Neural cell (in vitro differentiated cells): ENCODE data around the gene LRP1. TPM values are rescaled to one million over a fixed set of nuclear protein-coding genes. Genes with fewer than 3 reads are reported as not detected.

Source experiments
- H2AFZ ChIP-seq: fragments of 200-600, 300-800 bp; sonication (generic), shearing (Covaris generic); 2 replicates; pipeline ENCODE4 v1.6.0; 2014; ENCODE audit warnings: low read depth, mild to moderate bottlenecking, antibody characterized with exemption, low read length, moderate library complexity
- H3F3A ChIP-seq: fragments of 200-600 bp; shearing (Covaris generic); 2 replicates; pipeline ENCODE4 v1.6.1; 2016; ENCODE audit warnings: mild to moderate bottlenecking, moderate library complexity, mixed read lengths, antibody characterized with exemption, low read length; ENCODE audit not compliant: insufficient read depth, poor library complexity, severe bottlenecking
- H3K27ac ChIP-seq: fragments of 200-600, 300-800 bp; sonication (generic), shearing (Covaris generic); 2 replicates; pipeline ENCODE4 v1.5.1; 2014; ENCODE audit warnings: mild to moderate bottlenecking, low read length, moderate library complexity
- H3K27me3 ChIP-seq: fragments of 300-800, 200-600 bp; sonication (generic), shearing (Covaris generic); 2 replicates; pipeline ENCODE4 v1.6.0; 2014; ENCODE audit warnings: mild to moderate bottlenecking, low read depth, low read length, moderate library complexity; ENCODE audit not compliant: insufficient read depth
- H3K36me3 ChIP-seq: fragments of 300-800, 200-600 bp; sonication (generic), shearing (Covaris generic); 2 replicates; pipeline ENCODE4 v1.5.1; 2014; ENCODE audit warnings: mild to moderate bottlenecking, antibody characterized with exemption, low read length, moderate library complexity; ENCODE audit not compliant: insufficient read depth
- H3K4me2 ChIP-seq: fragments of 300-800, 200-600 bp; sonication (generic), shearing (Covaris generic); 2 replicates; pipeline ENCODE4 v1.6.0; 2014; ENCODE audit warnings: mild to moderate bottlenecking, low read length
- H3K4me3 ChIP-seq: fragments of 300-800, 200-600 bp; sonication (generic), shearing (Covaris generic); 2 replicates; pipeline ENCODE4 v1.5.1; 2014; ENCODE audit warnings: mild to moderate bottlenecking, low read length, moderate library complexity
- H3K79me2 ChIP-seq: fragments of 200-600 bp; shearing (Covaris generic); replicated peaks from 2 replicates; pipeline ENCODE4 v1.6.0; 2014; ENCODE audit warnings: mild to moderate bottlenecking, low read length, moderate library complexity; ENCODE audit not compliant: insufficient read depth
- H3K9ac ChIP-seq: fragments of 300-800, 200-600 bp; sonication (generic), shearing (Covaris generic); 2 replicates; pipeline ENCODE4 v1.6.1; 2016; ENCODE audit warnings: mild to moderate bottlenecking, low read length, mixed read lengths
- H3K9me2 ChIP-seq: fragments of 200-600 bp; shearing (Covaris generic); 2 replicates; pipeline ENCODE4 v1.6.1; 2016; ENCODE audit warnings: mild to moderate bottlenecking, low read length, mixed read lengths; ENCODE audit not compliant: insufficient read depth
- H3K9me3 ChIP-seq: fragments of 200-600, 300-800 bp; sonication (generic), shearing (Covaris generic); 2 replicates; pipeline ENCODE4 v1.6.1; 2016; ENCODE audit warnings: mild to moderate bottlenecking, mixed run types, low read length, moderate library complexity, mixed read lengths
- H4K20me1 ChIP-seq: fragments of 200-600 bp; shearing (Covaris generic); 2 replicates; pipeline ENCODE4 v1.6.1; 2016; ENCODE audit warnings: mild to moderate bottlenecking, mixed run types; ENCODE audit not compliant: insufficient read depth
- EP300 ChIP-seq: fragments of 450-650 bp; conservative IDR thresholded peaks from 2 replicates; pipeline ENCODE4 v1.6.1; 2014; ENCODE audit warnings: antibody characterized with exemption, mild to moderate bottlenecking, moderate library complexity; ENCODE audit not compliant: poor library complexity, severe bottlenecking
- EZH2 ChIP-seq: fragments of 200-600, 300-800 bp; shearing (Covaris generic), sonication (generic); IDR thresholded peaks from 2 replicates; pipeline ENCODE4 v1.6.1; 2014; ENCODE audit warnings: antibody characterized with exemption, low read length, borderline replicate concordance, mild to moderate bottlenecking; ENCODE audit not compliant: insufficient read depth, poor library complexity, severe bottlenecking
- MXI1 ChIP-seq: fragments of 450-650 bp; conservative IDR thresholded peaks from 2 replicates; pipeline ENCODE4 v1.6.1; 2014; ENCODE audit warnings: antibody characterized with exemption, mild to moderate bottlenecking; ENCODE audit not compliant: poor library complexity, severe bottlenecking
- POLR2AphosphoS5 ChIP-seq: IDR thresholded peaks from 2 replicates; pipeline ENCODE4 v1.6.1; 2012
- RAD21 ChIP-seq: fragments of 450-650 bp; conservative IDR thresholded peaks from 2 replicates; pipeline ENCODE4 v1.6.1; 2014; ENCODE audit warnings: antibody characterized with exemption, mild to moderate bottlenecking, moderate library complexity
- SMC3 ChIP-seq: fragments of 450-650 bp; conservative IDR thresholded peaks from 2 replicates; pipeline ENCODE4 v1.6.1; 2014; ENCODE audit warnings: antibody characterized with exemption, mild to moderate bottlenecking, moderate library complexity; ENCODE audit not compliant: poor library complexity
- TAF1 ChIP-seq: IDR thresholded peaks from 2 replicates; pipeline ENCODE4 v1.6.1; 2012; ENCODE audit warnings: low read depth
- polyA plus RNA-seq: library from polyadenylated mRNA; depleted of rRNA; stranded (reverse); fragments of >200 nt; gene quantifications from 2 replicates; pipeline ENCODE4 v1.2.3, GENCODE V29; 2014
- TF ChIP-seq, protein P1 (sequence below): fragments of 450-650 bp; IDR thresholded peaks from 2 replicates; pipeline ENCODE4 v1.5.1; 2014; ENCODE audit warnings: antibody characterized with exemption, mild to moderate bottlenecking, moderate library complexity; ENCODE audit not compliant: poor library complexity, severe bottlenecking
- TF ChIP-seq, protein P2 (sequence below): IDR thresholded peaks from 2 replicates; pipeline ENCODE4 v1.6.1; 2012; ENCODE audit warnings: borderline replicate concordance

The LRP1 gene
- polyA plus RNA-seq, 1 donor from 2014 or later = 18.2 TPM

DNA sequence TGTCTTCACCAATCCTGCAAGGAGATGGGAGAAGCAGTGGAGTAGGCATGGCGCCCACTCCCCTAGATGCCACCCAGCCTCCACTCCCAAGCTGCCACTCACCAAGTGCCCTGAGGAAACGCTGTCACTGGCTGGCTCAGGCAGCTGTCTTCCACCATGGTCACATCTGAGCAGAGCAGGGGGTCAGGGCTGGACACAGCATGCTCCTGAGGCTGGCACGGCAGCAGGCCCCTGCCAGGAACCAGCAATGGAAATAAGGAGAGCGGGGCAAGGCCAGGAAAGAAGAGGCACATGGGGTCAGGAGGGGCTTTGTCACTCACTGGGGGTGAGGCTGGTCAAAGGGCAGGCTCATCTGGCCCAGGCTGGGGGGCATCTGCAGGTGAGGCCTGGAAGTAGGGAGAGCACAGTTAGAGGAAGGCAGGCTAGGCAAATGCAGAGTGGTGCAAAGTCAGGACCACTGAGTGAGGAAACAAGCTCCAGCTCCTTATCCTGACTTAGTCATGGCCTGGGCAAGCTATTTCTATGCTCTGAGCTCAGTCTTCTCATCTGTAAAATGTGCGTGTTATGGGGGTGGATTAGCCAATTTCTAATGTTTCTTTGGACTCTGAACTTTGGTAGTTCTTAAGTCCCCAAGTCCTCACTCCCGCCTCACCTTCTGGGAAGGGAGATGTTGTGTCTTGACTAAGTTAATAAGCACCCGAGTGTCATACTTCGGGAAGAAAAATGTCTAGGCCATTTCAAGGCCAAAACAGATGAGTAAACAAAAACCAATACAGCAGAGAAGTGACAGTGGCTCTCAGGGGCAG, 31.3 kb upstream of the LRP1 start:
- no peak overlapping the region for H3K4me2 ChIP-seq
- TF ChIP-seq, protein P1, sequence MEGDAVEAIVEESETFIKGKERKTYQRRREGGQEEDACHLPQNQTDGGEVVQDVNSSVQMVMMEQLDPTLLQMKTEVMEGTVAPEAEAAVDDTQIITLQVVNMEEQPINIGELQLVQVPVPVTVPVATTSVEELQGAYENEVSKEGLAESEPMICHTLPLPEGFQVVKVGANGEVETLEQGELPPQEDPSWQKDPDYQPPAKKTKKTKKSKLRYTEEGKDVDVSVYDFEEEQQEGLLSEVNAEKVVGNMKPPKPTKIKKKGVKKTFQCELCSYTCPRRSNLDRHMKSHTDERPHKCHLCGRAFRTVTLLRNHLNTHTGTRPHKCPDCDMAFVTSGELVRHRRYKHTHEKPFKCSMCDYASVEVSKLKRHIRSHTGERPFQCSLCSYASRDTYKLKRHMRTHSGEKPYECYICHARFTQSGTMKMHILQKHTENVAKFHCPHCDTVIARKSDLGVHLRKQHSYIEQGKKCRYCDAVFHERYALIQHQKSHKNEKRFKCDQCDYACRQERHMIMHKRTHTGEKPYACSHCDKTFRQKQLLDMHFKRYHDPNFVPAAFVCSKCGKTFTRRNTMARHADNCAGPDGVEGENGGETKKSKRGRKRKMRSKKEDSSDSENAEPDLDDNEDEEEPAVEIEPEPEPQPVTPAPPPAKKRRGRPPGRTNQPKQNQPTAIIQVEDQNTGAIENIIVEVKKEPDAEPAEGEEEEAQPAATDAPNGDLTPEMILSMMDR = no peak
- no peak for TF ChIP-seq POLR2AphosphoS5
- no peak for TF ChIP-seq TAF1
- TF ChIP-seq, protein P2, sequence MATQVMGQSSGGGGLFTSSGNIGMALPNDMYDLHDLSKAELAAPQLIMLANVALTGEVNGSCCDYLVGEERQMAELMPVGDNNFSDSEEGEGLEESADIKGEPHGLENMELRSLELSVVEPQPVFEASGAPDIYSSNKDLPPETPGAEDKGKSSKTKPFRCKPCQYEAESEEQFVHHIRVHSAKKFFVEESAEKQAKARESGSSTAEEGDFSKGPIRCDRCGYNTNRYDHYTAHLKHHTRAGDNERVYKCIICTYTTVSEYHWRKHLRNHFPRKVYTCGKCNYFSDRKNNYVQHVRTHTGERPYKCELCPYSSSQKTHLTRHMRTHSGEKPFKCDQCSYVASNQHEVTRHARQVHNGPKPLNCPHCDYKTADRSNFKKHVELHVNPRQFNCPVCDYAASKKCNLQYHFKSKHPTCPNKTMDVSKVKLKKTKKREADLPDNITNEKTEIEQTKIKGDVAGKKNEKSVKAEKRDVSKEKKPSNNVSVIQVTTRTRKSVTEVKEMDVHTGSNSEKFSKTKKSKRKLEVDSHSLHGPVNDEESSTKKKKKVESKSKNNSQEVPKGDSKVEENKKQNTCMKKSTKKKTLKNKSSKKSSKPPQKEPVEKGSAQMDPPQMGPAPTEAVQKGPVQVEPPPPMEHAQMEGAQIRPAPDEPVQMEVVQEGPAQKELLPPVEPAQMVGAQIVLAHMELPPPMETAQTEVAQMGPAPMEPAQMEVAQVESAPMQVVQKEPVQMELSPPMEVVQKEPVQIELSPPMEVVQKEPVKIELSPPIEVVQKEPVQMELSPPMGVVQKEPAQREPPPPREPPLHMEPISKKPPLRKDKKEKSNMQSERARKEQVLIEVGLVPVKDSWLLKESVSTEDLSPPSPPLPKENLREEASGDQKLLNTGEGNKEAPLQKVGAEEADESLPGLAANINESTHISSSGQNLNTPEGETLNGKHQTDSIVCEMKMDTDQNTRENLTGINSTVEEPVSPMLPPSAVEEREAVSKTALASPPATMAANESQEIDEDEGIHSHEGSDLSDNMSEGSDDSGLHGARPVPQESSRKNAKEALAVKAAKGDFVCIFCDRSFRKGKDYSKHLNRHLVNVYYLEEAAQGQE = no peak
- TF ChIP-seq RAD21 = no peak
- TF ChIP-seq SMC3 = no peak
- no peak for TF ChIP-seq EP300
- TF ChIP-seq MXI1 = no peak
- no peak for TF ChIP-seq EZH2
- H3K9ac ChIP-seq = no peak overlapping the region
- H3K9me2 ChIP-seq = no peaks in the 10 kb centered on the region
- no peak overlapping the region for H3K4me3 ChIP-seq
- no peaks in the 10 kb centered on the region for H3K27me3 ChIP-seq
- H4K20me1 ChIP-seq = no peaks in the 10 kb centered on the region
- no peak overlapping the region for H3K27ac ChIP-seq
- H3K9me3 ChIP-seq = no peaks in the 10 kb centered on the region
- H3F3A ChIP-seq = no peaks in the 10 kb centered on the region
- no peak overlapping the region for H2AFZ ChIP-seq
- no peaks in the 10 kb centered on the region for H3K79me2 ChIP-seq
- H3K36me3 ChIP-seq = no peaks in the 10 kb centered on the region

DNA sequence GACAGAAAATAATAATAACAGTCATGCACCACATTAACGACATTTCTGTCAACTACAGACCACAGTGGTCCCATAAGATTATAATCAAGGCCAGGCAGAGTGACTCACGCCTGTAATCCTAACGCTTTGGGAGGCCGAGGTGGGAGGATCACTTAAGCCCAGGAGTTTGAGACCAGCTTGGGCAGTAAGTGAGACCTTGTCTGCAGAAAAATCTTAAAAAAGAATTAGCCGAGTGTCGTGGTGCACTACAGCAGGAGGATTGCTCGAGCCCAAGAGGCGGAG, 30.8 kb upstream of the LRP1 start:
- Histone ChIP-seq H3K27me3 (no peaks in the 10 kb centered on the region), H3K9ac (no peak overlapping the region), H3K4me3 (no peak overlapping the region), H3K36me3 (no peaks in the 10 kb centered on the region), H3K9me3 (no peaks in the 10 kb centered on the region), H3K4me2 (no peak overlapping the region), H2AFZ (no peak overlapping the region), H3F3A (no peaks in the 10 kb centered on the region), H3K9me2 (no peaks in the 10 kb centered on the region), H4K20me1 (no peaks in the 10 kb centered on the region), H3K79me2 (no peaks in the 10 kb centered on the region), H3K27ac (no peak overlapping the region)
- no peak for TF ChIP-seq EP300
- TF ChIP-seq POLR2AphosphoS5 = no peak
- TF ChIP-seq, protein P1 = no peak
- TF ChIP-seq TAF1 = no peak
- no peak for TF ChIP-seq RAD21
- TF ChIP-seq MXI1 = no peak
- TF ChIP-seq, protein P2 = no peak
- TF ChIP-seq EZH2 = no peak
- no peak for TF ChIP-seq SMC3
